ENCODE data around the gene LCN10.

Gene LCN10

GRCh38 chr9:136734837-136735496 is 7.8 kb downstream of the LCN10 start:
- no peak for TF ChIP-seq CTCF (IDR thresholded peaks at IDR 0.05; ENCODE audit: insufficient read depth, low read length, poor library complexity, severe bottlenecking)
- Histone ChIP-seq H3K36me3 (ENCODE audit: control insufficient read depth, insufficient read depth, low read length) (no peaks in the 10 kb centered on the region), H3K4me3 (replicated peaks; ENCODE audit: low read depth, low read length) (no peak overlapping the region), H3K27me3 (replicated peaks; ENCODE audit: control insufficient read depth, insufficient read depth, low read length) (no peaks in the 10 kb centered on the region)
- no peak for DNase-seq (ENCODE audit: extremely low read depth, insufficient read length)

GRCh38 chr9:136733611-136734010 is 9.1 kb downstream of the LCN10 start:
- TF ChIP-seq CTCF (IDR thresholded peaks at IDR 0.05; ENCODE audit: insufficient read depth, low read length, poor library complexity, severe bottlenecking), result no peak
- no peak for DNase-seq (ENCODE audit: extremely low read depth, insufficient read length)
- no peaks in the 10 kb centered on the region; the same call in 1 of the 2 replicates for H3K27me3 ChIP-seq (replicated peaks; ENCODE audit: control insufficient read depth, insufficient read depth, low read length)
- no peaks in the 10 kb centered on the region for H3K36me3 ChIP-seq (ENCODE audit: control insufficient read depth, insufficient read depth, low read length)
- H3K4me3 ChIP-seq (replicated peaks; ENCODE audit: low read depth, low read length), result no peak overlapping the region

GRCh38 chr9:136732444-136733178 is 10.1 kb downstream of the LCN10 start:
- H3K27me3 ChIP-seq (replicated peaks; ENCODE audit: control insufficient read depth, insufficient read depth, low read length), result no peaks in the 10 kb centered on the region; the same call in 1 of the 2 replicates
- TF ChIP-seq CTCF (IDR thresholded peaks at IDR 0.05; ENCODE audit: insufficient read depth, low read length, poor library complexity, severe bottlenecking), result no peak
- no peaks in the 10 kb centered on the region for H3K36me3 ChIP-seq (ENCODE audit: control insufficient read depth, insufficient read depth, low read length)
- no peak overlapping the region for H3K4me3 ChIP-seq (replicated peaks; ENCODE audit: low read depth, low read length)
- DNase-seq (ENCODE audit: extremely low read depth, insufficient read length), result no peak

GRCh38 chr9:136729926-136730325 is 12.8 kb downstream of the LCN10 start:
- Histone ChIP-seq H3K27me3 (replicated peaks; ENCODE audit: control insufficient read depth, insufficient read depth, low read length) (no peaks in the 10 kb centered on the region; the same call in 1 of the 2 replicates), H3K4me3 (replicated peaks; ENCODE audit: low read depth, low read length) (no peak overlapping the region), H3K36me3 (ENCODE audit: control insufficient read depth, insufficient read depth, low read length) (peaks cover 12% of the 10 kb centered on the region)
- DNase-seq (ENCODE audit: extremely low read depth, insufficient read length), result no peak
- TF ChIP-seq CTCF (IDR thresholded peaks at IDR 0.05; ENCODE audit: insufficient read depth, low read length, poor library complexity, severe bottlenecking), result no peak

GRCh38 chr9:136729144-136729543 is 13.6 kb downstream of the LCN10 start:
- no peak for TF ChIP-seq CTCF (IDR thresholded peaks at IDR 0.05; ENCODE audit: insufficient read depth, low read length, poor library complexity, severe bottlenecking)

More at GRCh38 chr9:136729144-136729543, 13.6 kb downstream of the LCN10 start:
- H3K36me3 ChIP-seq (ENCODE audit: control insufficient read depth, insufficient read depth, low read length), result peaks cover 17% of the 10 kb centered on the region
- peak overlapping the region; percentile 95 for H3K4me3 ChIP-seq (replicated peaks; ENCODE audit: low read depth, low read length)
- no peaks in the 10 kb centered on the region; the same call in 1 of the 2 replicates for H3K27me3 ChIP-seq (replicated peaks; ENCODE audit: control insufficient read depth, insufficient read depth, low read length)
- DNase-seq (ENCODE audit: extremely low read depth, insufficient read length), result no peak
